Activated naive CD4-positive, alpha-beta T cell treated with anti-CD3 and anti-CD28 coated beads, Interleukin-2, amount 50 U/mL, for 16 hours (primary cell): ENCODE data around the gene PRKD3.
A peak's percentile ranks its signal among the peaks of the same experiment; 100 is the strongest.
"Not testable (repeated sequence)": the region's sequence is repeated elsewhere in the genome, so short reads cannot be mapped to it uniquely, and the experiment has no call there.

Experiments
- DNase-seq: peaks from one replicate; pipeline ENCODE4 v3.0.0-alpha.2; 2020

The PRKD3 gene

DNA sequence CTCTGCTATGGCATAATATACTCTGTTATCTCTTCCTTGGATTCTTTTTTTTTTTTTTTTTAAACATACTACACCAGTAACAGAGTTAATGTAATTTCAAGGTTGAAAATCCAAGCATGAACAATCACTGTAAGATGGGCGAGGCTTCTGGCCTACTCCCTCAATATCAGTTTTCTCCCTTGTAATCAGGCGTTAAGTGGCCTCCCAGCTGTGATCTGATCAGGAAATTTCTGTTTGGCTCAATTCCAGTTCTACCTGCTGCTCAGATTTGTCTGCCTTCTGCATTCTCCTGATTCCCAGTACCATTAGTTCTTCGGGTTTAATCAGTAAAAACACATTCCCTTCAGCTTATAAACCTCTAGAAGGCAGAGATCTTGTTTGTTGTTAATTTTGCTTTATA lies 18.6 kb downstream of the PRKD3 start:
- no peak for DNase-seq

DNA sequence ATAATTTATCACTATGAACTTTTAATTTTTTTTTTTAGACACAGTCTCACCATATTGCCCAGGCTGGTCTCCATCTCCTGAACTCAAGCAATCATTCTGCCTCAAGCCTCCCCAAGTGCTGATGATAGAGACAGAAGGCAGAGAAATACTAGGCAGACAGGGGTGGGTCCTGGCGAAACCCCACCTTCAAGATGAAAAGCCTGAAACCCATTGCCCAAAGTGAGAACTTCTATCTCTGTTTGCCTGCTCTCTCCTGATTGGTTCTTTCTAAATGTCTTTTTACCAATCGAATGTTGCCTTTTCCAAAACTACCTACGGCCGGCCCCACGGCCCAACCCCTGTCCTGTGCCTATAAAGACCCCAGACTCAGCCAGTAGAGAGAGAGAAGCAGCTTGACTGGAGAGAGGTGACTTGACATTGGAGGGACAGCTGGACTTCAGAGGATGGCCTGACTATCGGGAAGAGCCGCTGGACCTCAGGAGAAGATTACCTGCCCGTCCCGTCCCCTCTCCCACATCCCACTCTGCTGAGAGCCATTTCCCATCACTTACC lies 21.9 kb downstream of the PRKD3 start:
- no peak for DNase-seq

DNA sequence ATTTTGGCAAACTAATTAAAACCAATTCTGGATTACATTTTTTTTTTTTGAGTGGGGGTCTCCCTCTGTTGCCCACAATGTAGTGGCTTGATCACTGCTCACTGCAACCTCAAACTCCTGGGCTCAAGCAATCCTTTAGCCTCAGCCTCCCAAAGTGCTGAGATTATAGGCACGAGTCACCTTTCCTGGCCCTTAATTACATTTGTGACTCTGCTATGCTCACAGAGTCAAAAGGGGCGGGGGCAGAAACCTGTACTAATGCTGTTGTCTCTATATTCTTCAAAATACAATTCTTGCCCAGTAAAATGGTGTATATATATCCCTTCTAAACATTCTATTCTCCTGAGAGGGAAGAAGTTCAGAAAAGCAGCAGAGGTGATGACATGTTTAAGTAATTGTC lies 23.2 kb downstream of the PRKD3 start:
- DNase-seq = no peak

DNA sequence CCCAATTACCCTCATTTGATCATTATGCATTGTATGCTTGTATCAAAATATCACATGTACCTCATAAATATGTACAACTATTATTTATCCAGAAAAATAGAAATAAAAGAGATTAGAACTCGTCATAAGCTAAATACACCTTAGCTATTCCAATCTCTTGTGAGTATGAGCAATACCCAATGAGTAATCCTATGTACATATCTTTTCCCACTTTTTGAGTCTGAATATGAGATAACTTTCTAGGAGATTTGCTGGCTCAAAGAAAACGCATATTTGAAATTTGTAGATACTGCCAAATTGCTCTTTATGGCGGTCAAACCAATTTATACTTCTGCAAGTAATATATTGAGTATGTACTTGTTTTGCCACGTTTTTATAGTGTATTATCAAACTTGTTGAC lies 24.1 kb downstream of the PRKD3 start:
- no peak for DNase-seq

DNA sequence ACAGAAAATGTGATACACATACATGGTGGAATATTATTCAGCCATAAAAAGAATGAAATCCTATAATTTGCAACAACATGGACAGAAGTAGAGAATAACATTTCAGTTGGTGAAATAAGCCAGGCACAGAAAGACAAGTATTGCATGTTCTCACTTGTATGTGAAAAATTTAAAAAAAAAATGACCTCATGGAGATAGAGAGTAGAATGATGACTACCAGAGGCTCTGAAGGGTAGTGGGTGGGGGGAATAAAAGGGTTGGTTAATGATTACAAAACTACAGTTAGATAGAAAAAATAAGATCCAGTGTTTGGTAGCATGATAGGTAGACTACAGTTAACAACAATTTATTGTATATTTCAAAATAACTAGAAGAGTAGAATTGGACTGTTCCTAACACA lies 24.5 kb downstream of the PRKD3 start:
- DNase-seq = no peak

DNA sequence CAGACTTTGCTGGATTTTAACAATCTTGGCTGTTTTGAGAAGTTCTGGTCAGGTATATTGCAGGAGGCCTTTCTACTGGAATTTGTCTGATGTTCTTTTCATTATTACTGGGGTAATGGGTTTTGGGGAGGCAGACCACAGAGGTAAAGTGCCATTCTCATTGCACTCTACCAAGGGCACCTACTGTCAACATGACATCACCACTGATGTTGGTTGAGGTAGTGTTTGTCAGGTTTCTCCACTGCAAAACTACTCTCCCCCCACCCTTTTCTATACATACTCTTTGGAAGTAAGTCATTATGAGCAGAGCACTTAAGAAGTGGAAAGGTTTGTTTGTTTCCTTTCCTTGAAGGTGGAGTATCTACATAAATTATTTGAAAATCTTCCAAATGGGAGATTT lies 27.0 kb downstream of the PRKD3 start:
- DNase-seq = no peak

DNA sequence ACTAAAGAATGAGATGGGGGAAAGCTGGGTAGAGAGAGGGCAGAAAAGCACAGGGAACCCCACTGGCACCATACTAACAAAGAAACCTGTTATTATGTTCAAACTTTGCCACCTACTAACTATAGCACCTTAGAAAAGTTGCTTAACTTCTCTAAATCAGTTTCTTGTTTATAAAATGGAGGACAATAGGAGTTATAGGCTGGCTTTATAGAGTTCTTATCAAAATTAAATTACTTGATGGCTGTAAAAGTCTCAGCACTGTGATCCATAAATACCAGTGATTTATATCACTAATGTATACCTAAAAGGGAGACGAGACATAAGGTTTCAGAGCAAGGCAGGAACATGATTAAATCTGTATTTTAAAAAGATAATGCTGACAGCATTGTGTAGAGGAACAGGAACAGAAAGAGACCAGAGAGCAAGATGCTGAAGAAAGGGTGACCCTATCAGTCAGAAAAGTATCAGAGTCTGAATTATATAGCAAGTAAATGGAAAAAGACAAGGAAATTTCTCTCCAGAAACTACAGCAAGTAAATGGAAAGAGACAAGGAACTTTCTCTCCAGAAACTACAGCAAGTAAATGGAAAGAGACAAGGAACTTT lies 29.1 kb downstream of the PRKD3 start:
- no peak for DNase-seq

DNA sequence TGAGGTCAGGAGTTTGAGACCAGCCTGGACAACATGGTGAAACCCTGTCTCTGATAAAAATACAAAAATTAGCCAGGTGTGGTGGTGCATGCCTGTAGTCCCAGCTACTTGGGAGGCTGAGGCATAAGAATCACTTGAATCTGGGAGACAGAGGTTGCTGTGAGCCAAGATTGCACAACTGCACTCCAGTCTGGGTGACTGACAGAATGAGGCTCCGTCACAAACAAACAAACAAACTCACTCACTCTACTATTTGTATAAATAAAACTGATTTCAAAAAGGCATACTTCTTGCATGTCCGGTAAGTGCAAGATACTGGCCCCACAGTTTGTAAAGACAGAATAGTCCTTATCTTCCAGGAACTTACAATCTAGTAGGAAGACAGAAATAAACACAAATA lies 29.8 kb downstream of the PRKD3 start:
- not testable (repeated sequence) for DNase-seq

DNA sequence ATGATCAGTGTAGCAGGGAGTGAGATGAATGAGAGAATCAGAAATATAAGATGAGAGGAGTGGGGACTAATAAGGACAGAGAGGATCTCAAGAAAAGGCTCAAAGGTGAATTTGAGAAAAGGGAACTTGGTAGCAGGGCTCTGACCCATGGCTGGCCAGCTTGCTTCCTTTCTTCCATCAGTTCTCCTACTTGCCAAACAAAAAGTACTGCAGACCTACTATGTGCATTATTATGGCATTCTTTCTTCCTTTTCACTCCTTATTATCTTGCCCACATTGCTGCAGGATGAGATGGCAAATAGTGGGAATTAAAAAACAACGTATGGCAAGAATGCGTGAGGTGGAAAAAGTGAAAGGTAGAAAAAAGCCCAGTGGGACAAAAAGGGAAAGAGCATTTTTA lies 33.0 kb downstream of the PRKD3 start:
- no peak for DNase-seq

DNA sequence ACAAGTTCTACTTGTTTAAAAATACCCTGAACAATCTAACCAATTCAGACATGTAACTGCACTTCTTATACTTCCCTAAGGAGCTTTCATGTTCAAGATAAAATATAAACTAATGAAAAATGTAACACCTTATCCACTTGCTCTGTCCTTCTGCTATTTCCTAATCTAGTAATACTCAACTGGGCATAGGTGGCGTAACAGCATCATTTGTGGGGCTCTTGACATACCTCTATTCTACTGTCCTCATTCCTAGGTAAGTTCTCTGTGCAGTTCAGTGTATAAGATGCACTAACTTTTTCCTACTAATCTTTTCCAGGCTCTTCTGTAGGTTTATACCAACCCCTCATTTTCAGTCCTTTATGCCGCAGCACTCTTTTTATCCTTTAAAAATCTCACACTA lies 36.7 kb downstream of the PRKD3 start:
- peak; percentile 14 for DNase-seq

DNA sequence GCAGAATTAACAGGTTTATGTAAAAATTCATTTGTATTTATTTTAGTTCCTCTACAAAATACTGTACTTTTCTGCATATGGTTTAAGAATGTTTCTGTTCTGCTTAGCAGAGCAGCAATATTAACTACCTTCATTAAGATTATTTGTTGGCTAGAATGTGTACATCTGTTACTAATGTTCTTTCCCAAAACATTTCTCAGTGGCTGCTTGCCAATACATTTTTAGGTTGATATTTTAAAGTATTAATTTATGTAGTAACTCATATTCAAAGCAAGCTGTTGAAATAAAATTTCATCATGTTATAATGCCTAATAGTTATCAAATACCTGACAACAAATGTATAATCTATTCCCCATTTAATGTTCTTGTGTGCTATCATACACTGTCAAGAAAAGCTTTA lies 40.3 kb downstream of the PRKD3 start:
- DNase-seq = no peak

DNA sequence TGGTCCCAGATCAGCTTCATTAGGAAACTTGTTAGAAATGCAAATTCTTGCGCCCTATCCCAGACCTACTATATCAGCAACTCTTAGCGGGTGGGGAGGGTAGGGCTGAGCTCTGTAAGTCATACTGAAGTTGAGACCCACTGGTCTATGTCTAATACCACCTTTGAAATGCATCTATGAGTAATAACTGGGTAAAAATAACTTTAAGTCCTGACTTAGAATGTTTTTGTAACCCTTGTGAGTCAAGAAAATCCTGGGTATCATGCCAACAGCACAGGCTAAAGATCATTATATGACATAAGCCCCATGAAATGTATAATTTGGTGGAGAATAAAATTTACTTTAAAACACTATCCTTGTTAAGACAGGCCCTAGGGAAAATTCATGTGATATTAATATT lies 41.4 kb downstream of the PRKD3 start:
- DNase-seq = no peak

DNA sequence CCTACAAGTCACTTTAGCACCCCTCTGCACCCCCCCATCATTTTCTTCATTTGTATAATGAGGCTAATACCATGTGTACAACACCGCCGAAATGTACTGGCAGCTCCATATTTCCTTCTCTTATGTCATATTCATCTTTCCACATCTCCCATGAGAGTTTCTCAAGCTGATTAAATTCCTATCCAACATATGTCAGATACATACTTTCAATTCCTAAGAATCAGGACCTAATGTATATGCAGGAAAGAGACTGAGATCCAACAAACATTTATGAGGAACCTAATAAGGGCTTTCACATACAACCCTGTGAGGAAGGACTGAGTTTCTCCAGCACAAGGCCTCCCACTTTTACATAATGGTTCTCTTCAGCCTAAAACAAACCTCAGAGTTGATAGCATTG lies 41.9 kb downstream of the PRKD3 start:
- no peak for DNase-seq

DNA sequence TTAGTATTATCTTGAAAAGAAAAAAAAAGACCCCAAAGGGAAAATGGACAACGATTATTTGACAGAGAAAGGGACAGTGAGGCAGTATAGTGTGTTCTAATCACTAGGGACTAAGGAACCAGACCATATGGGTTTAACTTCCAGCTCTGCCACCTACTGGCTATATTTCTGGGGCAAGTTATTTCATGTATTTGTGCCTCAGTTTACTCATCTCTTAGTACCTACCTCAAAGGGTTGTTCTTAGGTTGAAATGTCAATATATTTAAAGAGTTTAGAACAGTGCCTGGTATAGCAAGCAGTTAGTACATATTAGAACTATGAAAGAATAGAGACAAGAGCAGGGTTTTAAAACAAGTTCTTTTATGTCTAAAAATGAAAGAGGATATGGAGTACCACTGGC lies 42.7 kb downstream of the PRKD3 start:
- no peak for DNase-seq

DNA sequence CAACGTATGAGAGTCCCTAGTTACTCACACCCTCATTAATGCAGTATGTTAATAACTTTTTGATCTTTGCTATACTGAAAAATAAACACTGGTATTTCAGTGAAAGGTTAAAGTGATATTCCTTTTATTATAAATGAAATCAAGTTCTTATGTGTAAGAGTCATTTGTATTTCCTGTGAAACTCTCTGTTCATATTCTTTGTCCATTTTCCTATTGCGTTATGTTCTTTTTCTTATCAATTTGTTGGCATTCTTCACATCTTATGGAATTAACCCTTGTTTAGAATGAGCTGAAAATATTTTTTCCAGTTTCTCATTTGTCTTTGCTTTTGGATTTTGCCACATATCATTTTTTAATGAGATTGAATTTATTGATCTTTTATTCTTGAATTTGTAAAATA lies 48.3 kb downstream of the PRKD3 start:
- no peak for DNase-seq
